Lower lobe of right lung (tissue), 2 donors: ENCODE data around the gene ZDHHC8. TPM values are rescaled to one million over a fixed set of nuclear protein-coding genes. Genes with fewer than 3 reads are reported as not detected.
A peak's percentile ranks its signal among the peaks of the same experiment; 100 is the strongest.

Source experiments
- ATAC-seq, 2 donors: fragments of 200-7000 bp; cut with Tn5 transposase; one replicate each; pipeline ENCODE4 v1.9.1; 2020 to 2022; ENCODE audit warnings: mild to moderate bottlenecking in 2 of 2, moderate library complexity in 2 of 2
- DNase-seq: peaks from one replicate; pipeline ENCODE4 v3.0.0-alpha.2; 2020
- H3K27ac ChIP-seq: fragments of 200-600 bp; one replicate; pipeline ENCODE4 v1.8.0; 2022
- H3K27me3 ChIP-seq: fragments of 200-600 bp; one replicate; pipeline ENCODE4 v1.8.0; 2022; ENCODE audit warnings: low read depth
- H3K36me3 ChIP-seq: fragments of 200-600 bp; one replicate; pipeline ENCODE4 v1.8.0; 2022; ENCODE audit warnings: mild to moderate bottlenecking
- H3K4me1 ChIP-seq: fragments of 200-600 bp; one replicate; pipeline ENCODE4 v1.8.0; 2022
- H3K4me3 ChIP-seq: fragments of 200-600 bp; one replicate; pipeline ENCODE4 v1.8.0; 2022; ENCODE audit warnings: mild to moderate bottlenecking
- H3K9me3 ChIP-seq: fragments of 200-600 bp; one replicate; pipeline ENCODE4 v1.8.0; 2022
- intact Hi-C: fragments of 100-400 bp; cut with DNase I; formaldehyde crosslinking; loops from one replicate; pipeline ENCODE4 v1.11.0; 2022
- total RNA-seq: library from RNA; stranded (reverse); fragmentation: NEBNext Ultra II Directional; extraction: Animal tissue kit (Norgen Biotek cat#: 25700); gene quantifications from one replicate; pipeline ENCODE4 v1.2.1, GENCODE V29; 2021
- TF ChIP-seq, protein P1 (sequence below): fragments of 200-600 bp; IDR thresholded peaks from one replicate; pipeline ENCODE4 v1.8.0; 2022; ENCODE audit warnings: antibody characterized with exemption, mild to moderate bottlenecking
- donor health status: DM: no; HTN: yes; CAD: no; lungs with severe emphysema.

Gene ZDHHC8
- total RNA-seq, 1 donor from 2014 or later = 77.2 TPM

DNA sequence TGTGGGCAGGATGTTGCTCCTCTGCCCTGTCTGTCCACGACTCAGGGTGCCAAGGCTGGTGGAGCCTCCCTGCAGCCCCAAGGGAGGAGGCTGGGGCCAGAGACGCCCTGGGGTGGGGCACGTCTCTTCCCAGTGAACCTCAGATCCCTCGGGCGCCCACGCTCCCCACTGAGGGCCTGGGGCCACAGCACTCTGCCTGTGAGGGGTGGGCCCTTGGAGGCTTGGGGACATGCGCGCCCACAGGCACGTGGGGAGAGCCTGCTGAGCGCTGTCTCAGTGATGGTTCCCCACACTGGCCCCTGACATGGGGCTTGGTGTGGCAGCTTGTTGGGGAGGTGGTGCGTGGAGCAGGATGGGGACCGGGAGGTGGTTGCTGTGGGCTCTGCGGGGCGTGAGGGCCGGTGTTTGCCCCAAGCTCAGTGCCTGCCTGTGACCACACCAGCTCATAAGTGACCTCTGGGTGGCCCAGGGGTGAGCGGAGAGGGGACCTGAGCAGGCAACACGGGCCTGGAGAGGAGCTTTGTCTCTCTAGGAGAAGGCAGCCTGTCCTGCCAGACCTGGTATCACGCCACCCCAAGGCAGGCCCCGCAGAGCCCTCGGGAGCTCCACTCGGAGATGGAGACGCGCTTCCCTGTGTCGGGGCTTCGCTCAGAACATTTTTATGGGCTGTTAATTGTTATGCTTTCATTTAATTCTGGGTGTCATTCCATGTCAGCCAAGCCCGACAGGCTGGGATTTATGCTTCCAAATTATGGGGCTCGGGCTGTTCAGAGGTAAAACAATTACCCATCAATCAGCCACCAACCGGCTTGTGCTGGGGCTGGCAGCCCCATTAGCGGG, 46.7 kb downstream of the ZDHHC8 start:
- ATAC-seq (no peak), DNase-seq (no peak)
- Histone ChIP-seq H3K36me3 (no peaks in the 10 kb centered on the region), H3K9me3 (no peaks in the 10 kb centered on the region), H3K4me3 (no peak overlapping the region), H3K4me1 (no peaks in the 10 kb centered on the region), H3K27ac (no peak overlapping the region), H3K27me3 (no peaks in the 10 kb centered on the region)
- TF ChIP-seq, protein P1, sequence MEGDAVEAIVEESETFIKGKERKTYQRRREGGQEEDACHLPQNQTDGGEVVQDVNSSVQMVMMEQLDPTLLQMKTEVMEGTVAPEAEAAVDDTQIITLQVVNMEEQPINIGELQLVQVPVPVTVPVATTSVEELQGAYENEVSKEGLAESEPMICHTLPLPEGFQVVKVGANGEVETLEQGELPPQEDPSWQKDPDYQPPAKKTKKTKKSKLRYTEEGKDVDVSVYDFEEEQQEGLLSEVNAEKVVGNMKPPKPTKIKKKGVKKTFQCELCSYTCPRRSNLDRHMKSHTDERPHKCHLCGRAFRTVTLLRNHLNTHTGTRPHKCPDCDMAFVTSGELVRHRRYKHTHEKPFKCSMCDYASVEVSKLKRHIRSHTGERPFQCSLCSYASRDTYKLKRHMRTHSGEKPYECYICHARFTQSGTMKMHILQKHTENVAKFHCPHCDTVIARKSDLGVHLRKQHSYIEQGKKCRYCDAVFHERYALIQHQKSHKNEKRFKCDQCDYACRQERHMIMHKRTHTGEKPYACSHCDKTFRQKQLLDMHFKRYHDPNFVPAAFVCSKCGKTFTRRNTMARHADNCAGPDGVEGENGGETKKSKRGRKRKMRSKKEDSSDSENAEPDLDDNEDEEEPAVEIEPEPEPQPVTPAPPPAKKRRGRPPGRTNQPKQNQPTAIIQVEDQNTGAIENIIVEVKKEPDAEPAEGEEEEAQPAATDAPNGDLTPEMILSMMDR = no peak
- intact Hi-C loops = no loop called here

DNA sequence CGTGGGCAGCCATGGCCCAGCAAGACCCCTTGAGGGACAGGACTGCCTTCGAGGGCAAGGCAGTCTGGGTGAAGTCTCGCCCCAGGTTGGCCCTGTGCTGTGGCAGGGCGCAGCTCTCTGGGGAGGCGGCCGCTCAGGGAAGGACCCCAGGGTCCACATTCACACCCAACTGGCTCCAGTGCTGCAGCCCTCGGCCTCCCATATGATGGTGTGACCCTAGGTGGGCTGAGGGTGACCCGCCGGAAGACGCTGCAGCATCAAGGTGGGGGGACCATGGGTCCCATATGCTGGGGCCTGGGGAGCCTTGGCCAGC, 47.3 kb downstream of the ZDHHC8 start:
- DNase-seq (no peak), ATAC-seq (no peak)
- TF ChIP-seq, protein P1 = no peak
- H3K4me1 ChIP-seq = no peaks in the 10 kb centered on the region
- H3K4me3 ChIP-seq = no peak overlapping the region
- no peaks in the 10 kb centered on the region for H3K36me3 ChIP-seq
- no peaks in the 10 kb centered on the region for H3K27me3 ChIP-seq
- H3K9me3 ChIP-seq = no peaks in the 10 kb centered on the region
- intact Hi-C loops = no loop called here
- no peak overlapping the region for H3K27ac ChIP-seq

DNA sequence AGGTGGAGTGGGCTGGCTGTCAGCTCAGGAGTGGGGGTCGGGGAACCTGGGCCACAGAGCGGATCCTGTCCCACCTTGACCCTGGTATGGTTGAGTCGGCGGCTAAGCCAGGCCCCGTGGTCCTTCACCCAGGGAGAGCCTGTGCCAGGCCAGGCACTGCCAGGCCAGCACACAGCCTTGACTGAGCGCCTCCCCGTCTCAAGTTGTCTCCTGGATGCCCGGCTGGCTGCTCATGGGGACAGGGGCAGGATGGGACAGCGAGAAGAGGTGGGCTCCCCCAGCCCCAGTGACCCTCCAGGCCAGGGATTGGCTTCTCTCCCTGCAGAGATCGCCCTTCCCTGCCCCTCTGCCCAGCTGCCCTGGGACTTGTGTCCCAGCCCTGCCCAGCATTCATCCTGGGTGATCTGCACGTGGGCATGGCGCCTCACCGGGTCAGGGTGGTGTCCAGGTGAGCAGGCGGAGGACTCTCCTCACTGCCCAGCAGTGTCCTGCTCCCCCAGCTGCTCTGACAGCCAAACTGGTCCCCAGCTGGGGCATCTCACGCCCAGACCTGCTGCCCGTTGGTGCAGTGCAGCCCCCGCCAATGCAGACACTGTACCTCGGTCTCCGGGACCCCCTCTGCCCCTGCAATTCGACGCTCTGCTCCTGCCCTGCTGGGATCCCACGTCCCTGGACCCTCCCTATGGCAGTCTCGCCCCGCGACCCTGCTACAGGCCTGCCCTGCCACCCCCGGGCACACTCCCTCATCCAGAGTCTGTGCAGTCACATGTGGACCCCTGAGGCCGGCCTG, 48.0 kb downstream of the ZDHHC8 start:
- Histone ChIP-seq H3K4me3 (no peak overlapping the region), H3K9me3 (no peaks in the 10 kb centered on the region), H3K27ac (no peak overlapping the region), H3K27me3 (peaks cover under 1% of the 10 kb centered on the region), H3K36me3 (no peaks in the 10 kb centered on the region), H3K4me1 (no peaks in the 10 kb centered on the region)
- ATAC-seq (no peak), DNase-seq (no peak)
- TF ChIP-seq, protein P1 = no peak
- intact Hi-C loops = no loop called here

DNA sequence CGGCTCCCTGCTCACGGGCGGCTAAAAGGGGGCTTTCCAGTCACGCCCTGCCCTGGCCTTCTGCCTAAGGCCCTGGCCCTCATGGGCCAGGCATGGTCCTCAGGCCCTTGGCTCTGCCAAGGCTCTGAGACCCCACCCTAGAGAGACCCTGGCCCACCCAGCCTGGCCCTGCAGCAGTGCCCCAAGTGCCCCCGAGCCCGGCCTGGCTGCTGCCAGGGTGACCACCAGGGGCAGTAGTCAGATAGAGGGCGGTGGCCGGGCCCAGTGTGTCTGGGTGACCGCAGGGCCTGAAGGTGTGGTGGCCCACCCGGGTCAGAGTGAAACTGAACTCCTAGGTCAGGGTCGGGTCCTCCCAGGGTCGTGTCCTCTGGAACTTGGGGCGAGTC, 48.6 kb downstream of the ZDHHC8 start:
- Histone ChIP-seq H3K4me1 (no peaks in the 10 kb centered on the region), H3K27me3 (peaks cover 7% of the 10 kb centered on the region), H3K36me3 (no peaks in the 10 kb centered on the region), H3K27ac (no peak overlapping the region), H3K9me3 (no peaks in the 10 kb centered on the region), H3K4me3 (no peak overlapping the region)
- TF ChIP-seq, protein P1 = peak; percentile 11
- ATAC-seq (peak in 1 of 2 donors; percentile 5), DNase-seq (no peak)
- intact Hi-C loops = no loop called here

DNA sequence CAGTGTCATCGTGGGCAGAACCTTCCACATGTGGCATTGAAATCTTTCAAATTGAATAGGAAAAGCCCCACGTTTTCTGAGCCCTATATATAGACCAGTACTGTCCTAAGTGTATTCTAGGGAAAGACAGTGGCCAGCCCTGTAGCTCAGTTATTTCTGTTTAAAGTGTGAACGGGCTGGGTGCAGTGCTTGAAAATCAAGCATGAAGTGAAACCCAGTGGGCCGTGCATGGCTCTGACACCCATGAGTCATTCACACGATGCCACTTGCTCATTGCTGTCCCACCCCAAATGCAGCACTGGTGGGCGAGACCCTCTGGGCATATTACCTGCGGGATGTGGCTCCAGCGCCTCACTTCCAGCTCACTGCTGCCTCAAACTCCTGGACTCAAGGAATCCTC, 49.0 kb downstream of the ZDHHC8 start:
- ATAC-seq = no peak
- no peak overlapping the region for H3K27ac ChIP-seq
- TF ChIP-seq, protein P1 = no peak

More for the DNA sequence above, 49.0 kb downstream of the ZDHHC8 start:
- no peak for DNase-seq
- H3K36me3 ChIP-seq = no peaks in the 10 kb centered on the region
- H3K27me3 ChIP-seq = peaks cover 10% of the 10 kb centered on the region
- no peaks in the 10 kb centered on the region for H3K9me3 ChIP-seq
- no peak overlapping the region for H3K4me3 ChIP-seq
- intact Hi-C loops = no loop called here
- no peaks in the 10 kb centered on the region for H3K4me1 ChIP-seq
